Pancreas (tissue), 10 donors: ENCODE measurements around the gene ADAMTS15. TPM values are rescaled to one million over a fixed set of nuclear protein-coding genes. Genes with fewer than 3 reads are reported as not detected.

Source experiments
- ATAC-seq, 4 donors: fragments of 200-7000 bp; cut with Tn5 transposase; one replicate each; pipeline versions ENCODE4 v1.8.0 to v1.9.1; 2020; ENCODE audit warnings: mild to moderate bottlenecking in 4 of 4, moderate library complexity in 4 of 4
- DNase-seq, 6 donors: peaks; one replicate each; pipeline ENCODE4 v3.0.0-alpha.2; 2020
- FAIRE-seq: peaks from 2 replicates; lab custom pipeline; 2012; peaks lifted over from hg19 to GRCh38; lab: Jason Lieb, UNC
- H3K27ac ChIP-seq, 4 donors: fragments of 200-600 bp; sonication (generic); 1 replicate in 3 of 4; 2 replicates in 1 of 4; pipeline versions ENCODE4 v1.5.0 to v1.8.0; 2020
- H3K27me3 ChIP-seq, 4 donors: fragments of 200-600 bp; one replicate each; pipeline ENCODE4 v1.8.0; 2021
- H3K36me3 ChIP-seq, 3 donors: fragments of 200-600 bp; sonication (generic) in 1 of 3; one replicate each; pipeline versions ENCODE4 v1.5.0 to v1.8.0; 2020 to 2021
- H3K4me1 ChIP-seq, 3 donors: fragments of 200-600 bp; one replicate each; pipeline ENCODE4 v1.8.0; 2021
- H3K4me3 ChIP-seq, 4 donors: fragments of 200-600 bp; sonication (generic) in 2 of 4; one replicate each; pipeline versions ENCODE4 v1.5.0 to v1.8.0; 2020 to 2021
- H3K9me3 ChIP-seq, 4 donors: fragments of 200-600 bp; one replicate each; pipeline ENCODE4 v1.8.0; 2021
- WGBS, 2 donors: extraction: QIAGEN DNeasy Blood & Tissue Kit; methylation state at CpG; one replicate each; pipeline ENCODE4 v1.1.7; 2013; 5-methylcytosine and 5-hydroxymethylcytosine counted together
- intact Hi-C, 3 donors: fragments of 100-400 bp; cut with DNase I; formaldehyde crosslinking; loops; one replicate each; pipeline versions ENCODE4 v1.11.1 to v1.14.2; 2022
- polyA plus RNA-seq, 2 donors: library from polyadenylated mRNA; stranded (reverse); fragments of 200-250 nt; gene quantifications; one replicate each; pipeline ENCODE4 v1.2.3, GENCODE V29; 2013
- total RNA-seq, 6 donors: library from RNA; stranded (reverse); fragmentation: NEBNext Ultra II Directional in 4 of 6; extraction: Animal tissue kit (Norgen Biotek cat#: 25700) in 4 of 6; gene quantifications; one replicate each; pipeline versions ENCODE4 v1.2.1 to v1.2.4, GENCODE V29; 2021 to 2023
- TF ChIP-seq, protein P1 (sequence below), 4 donors: fragments of 200-600 bp; sonication (generic) in 3 of 4; IDR thresholded peaks; one replicate each; pipeline versions ENCODE4 v1.5.0 to v1.8.0; 2021; ENCODE audit warnings: antibody characterized with exemption in 4 of 4
- donor health status: healthy with polysubstance abuse.
- donor health status: DM: no; HTN: no; CAD: no; lungs with moderate emphysema.
- donor health status: DM: no; HTN: no; CAD: no.
- donor health status: control.
- donor health status: control.
- donor health status: Bipolar disorder and iron deficiency.
- donor health status: DM: yes; HTN: yes; CAD: no.
- donor health status: DM: no; HTN: no; CAD: no.
- donor health status: DM: no; HTN: no; CAD: no.
- donor health status: DM: yes; HTN: yes; CAD: no.

The ADAMTS15 gene
- total and polyA plus RNA-seq, 8 donors, result 0.14 to 1.2 (median 0.78) TPM

DNA sequence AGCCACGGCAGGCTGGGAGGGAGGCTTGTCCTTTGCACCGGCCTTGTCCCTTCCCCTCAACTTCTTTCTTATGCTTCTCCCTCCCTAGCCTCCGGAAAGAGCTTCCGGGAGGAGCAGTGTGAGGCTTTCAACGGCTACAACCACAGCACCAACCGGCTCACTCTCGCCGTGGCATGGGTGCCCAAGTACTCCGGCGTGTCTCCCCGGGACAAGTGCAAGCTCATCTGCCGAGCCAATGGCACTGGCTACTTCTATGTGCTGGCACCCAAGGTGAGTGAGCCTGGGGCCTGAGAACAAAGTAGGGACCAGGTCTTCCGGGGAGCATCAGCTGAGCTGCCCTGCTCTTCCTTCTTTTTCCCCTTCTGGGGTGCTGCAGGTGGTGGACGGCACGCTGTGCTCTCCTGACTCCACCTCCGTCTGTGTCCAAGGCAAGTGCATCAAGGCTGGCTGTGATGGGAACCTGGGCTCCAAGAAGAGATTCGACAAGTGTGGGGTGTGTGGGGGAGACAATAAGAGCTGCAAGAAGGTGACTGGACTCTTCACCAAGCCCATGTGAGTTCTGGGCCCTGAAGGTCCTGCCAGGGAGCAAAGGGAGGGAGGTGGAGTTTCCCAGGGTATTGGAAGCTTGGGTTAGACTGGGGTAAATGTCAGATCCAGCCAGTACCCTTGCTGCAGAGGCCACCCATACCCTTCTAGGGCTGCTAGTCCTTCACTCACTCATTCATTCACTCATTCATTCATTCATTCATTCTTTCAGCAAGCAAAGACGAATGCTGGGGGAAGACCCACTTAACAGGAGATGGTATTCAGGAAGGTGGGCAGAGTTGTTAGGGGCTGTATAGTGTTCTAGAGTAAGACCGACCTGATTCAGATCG, 22.6 kb downstream of the ADAMTS15 start:
- TF ChIP-seq, protein P1, sequence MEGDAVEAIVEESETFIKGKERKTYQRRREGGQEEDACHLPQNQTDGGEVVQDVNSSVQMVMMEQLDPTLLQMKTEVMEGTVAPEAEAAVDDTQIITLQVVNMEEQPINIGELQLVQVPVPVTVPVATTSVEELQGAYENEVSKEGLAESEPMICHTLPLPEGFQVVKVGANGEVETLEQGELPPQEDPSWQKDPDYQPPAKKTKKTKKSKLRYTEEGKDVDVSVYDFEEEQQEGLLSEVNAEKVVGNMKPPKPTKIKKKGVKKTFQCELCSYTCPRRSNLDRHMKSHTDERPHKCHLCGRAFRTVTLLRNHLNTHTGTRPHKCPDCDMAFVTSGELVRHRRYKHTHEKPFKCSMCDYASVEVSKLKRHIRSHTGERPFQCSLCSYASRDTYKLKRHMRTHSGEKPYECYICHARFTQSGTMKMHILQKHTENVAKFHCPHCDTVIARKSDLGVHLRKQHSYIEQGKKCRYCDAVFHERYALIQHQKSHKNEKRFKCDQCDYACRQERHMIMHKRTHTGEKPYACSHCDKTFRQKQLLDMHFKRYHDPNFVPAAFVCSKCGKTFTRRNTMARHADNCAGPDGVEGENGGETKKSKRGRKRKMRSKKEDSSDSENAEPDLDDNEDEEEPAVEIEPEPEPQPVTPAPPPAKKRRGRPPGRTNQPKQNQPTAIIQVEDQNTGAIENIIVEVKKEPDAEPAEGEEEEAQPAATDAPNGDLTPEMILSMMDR (IDR thresholded peaks at IDR 0.05), result no peak
- Histone ChIP-seq H3K27me3 (no peaks in the 10 kb centered on the region), H3K9me3 (no peaks in the 10 kb centered on the region), H3K36me3 (no peaks in the 10 kb centered on the region), H3K4me3 (no peak overlapping the region), H3K4me1 (no peaks in the 10 kb centered on the region), H3K27ac (no peak overlapping the region)
- ATAC-seq (no peak), DNase-seq (no peak), FAIRE-seq (no peak)
- intact Hi-C loops, result no loop called here
- 85 to 88% methylated on average over 20 of the region's 20 CpGs for WGBS, 2 donors

DNA sequence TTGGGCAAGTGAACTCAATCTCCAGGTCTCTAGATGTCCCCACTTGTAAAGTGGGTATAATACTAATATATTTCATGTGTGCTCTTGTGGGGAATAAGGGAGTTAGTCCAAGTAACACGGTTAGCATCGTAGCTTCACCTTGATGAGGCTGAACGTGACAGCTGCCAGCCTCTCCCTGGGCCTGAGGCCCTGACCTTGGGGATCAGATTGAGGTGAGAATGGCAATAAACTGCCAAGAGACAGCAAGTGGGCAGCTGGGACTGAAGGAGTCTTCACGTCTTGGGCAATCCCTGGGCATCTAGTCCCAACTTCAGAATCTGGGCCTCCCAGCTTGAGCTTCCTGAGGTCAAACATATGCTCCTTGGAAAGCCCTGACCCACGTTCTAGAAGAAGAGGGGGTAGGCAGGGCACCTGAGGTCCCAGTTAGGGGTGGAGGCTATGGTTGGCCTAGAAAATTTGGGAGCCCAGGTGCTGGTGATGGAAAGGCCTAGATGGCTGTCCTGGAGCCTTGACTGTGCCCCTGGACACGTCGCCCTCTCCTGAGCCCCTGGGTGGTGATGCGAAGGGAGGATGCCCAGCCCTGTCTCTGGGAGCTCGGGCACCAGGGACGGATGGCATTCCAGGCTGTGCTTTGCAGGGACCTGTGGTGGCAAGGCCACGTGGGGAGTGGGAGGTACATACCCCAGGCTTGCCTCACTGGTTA, 23.4 kb downstream of the ADAMTS15 start:
- Histone ChIP-seq H3K27ac (no peak overlapping the region), H3K27me3 (no peaks in the 10 kb centered on the region), H3K4me3 (no peak overlapping the region), H3K4me1 (no peaks in the 10 kb centered on the region), H3K36me3 (no peaks in the 10 kb centered on the region), H3K9me3 (no peaks in the 10 kb centered on the region)
- DNase-seq, result no peak
- FAIRE-seq, result no peak
- intact Hi-C loops, result no loop called here
- TF ChIP-seq, protein P1 (IDR thresholded peaks at IDR 0.05), result no peak
- no peak for ATAC-seq
- WGBS, 2 donors, result 73 to 80% methylated on average over 11 of the region's 11 CpGs

DNA sequence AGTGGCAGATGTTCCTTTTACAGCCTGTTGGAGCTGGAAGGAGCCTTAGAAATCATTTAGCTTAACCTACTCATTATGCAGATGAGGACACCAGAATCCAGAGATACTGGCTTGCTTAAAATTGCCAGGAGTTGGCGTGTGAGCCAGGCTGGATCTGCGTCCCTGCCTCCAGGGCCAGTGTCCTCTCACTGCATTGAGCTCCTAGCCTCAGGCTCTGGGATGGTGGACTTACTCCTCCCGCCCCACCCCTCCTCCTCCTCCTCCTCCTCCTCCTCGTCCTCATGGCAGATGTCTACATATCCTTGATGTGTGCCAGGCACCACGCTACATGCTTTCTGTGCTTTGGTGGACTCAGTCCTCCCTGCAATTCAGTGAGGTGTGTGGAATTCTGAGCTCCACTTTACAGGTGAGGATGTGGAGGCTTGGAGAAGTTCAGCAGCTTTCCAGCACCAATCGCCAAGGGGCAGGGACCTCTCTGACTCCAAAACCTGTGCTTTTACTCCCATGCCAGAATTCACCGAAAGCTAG, 24.1 kb downstream of the ADAMTS15 start:
- TF ChIP-seq, protein P1 (IDR thresholded peaks at IDR 0.05), result no peak
- Histone ChIP-seq H3K27me3 (no peaks in the 10 kb centered on the region), H3K27ac (no peak overlapping the region), H3K36me3 (no peaks in the 10 kb centered on the region), H3K9me3 (no peaks in the 10 kb centered on the region), H3K4me1 (no peaks in the 10 kb centered on the region), H3K4me3 (no peak overlapping the region)
- intact Hi-C loops, result no loop called here
- FAIRE-seq, result no peak
- no peak for DNase-seq
- WGBS, 2 donors, result 88 to 92% methylated on average over 7 of the region's 7 CpGs
- no peak for ATAC-seq

DNA sequence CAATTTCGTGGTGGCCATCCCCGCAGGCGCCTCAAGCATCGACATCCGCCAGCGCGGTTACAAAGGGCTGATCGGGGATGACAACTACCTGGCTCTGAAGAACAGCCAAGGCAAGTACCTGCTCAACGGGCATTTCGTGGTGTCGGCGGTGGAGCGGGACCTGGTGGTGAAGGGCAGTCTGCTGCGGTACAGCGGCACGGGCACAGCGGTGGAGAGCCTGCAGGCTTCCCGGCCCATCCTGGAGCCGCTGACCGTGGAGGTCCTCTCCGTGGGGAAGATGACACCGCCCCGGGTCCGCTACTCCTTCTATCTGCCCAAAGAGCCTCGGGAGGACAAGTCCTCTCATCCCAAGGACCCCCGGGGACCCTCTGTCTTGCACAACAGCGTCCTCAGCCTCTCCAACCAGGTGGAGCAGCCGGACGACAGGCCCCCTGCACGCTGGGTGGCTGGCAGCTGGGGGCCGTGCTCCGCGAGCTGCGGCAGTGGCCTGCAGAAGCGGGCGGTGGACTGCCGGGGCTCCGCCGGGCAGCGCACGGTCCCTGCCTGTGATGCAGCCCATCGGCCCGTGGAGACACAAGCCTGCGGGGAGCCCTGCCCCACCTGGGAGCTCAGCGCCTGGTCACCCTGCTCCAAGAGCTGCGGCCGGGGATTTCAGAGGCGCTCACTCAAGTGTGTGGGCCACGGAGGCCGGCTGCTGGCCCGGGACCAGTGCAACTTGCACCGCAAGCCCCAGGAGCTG, 24.8 kb downstream of the ADAMTS15 start:
- ATAC-seq, result no peak
- DNase-seq, result no peak
- Histone ChIP-seq H3K36me3 (no peaks in the 10 kb centered on the region), H3K27ac (no peak overlapping the region), H3K4me3 (no peak overlapping the region), H3K4me1 (no peaks in the 10 kb centered on the region), H3K27me3 (no peaks in the 10 kb centered on the region), H3K9me3 (no peaks in the 10 kb centered on the region)
- WGBS, 2 donors, result 92 to 96% methylated on average over 49 to 52 of the region's 52 CpGs
- no peak for FAIRE-seq
- TF ChIP-seq, protein P1 (IDR thresholded peaks at IDR 0.05), result no peak
- intact Hi-C loops, result no loop called here
